GM18499 (cell line): Measurements from ENCODE around the gene TSPAN33.
A peak's percentile ranks its signal among the peaks of the same experiment; 100 is the strongest.
"Not testable (repeated sequence)": the region's sequence is repeated elsewhere in the genome, so short reads cannot be mapped to it uniquely, and the experiment has no call there.

Experiments used
- ATAC-seq: cut with Tn5 transposase; IDR thresholded peaks from one replicate; pipeline ENCODE4 v1.9.1; 2021; ENCODE audit warnings: moderate number of reproducible peaks; ENCODE audit not compliant: insufficient read depth, unreplicated experiment

Gene TSPAN33

GRCh38 chr7:129144095-129144833 is at the start of gene TSPAN33:
Gene TSPAN33, plus strand, starts transcription at chr7:129144707. Its CDS starts 274 bp downstream, at chr7:129144981.
- no peak for ATAC-seq

- ATAC-seq, result peak; percentile 66
Measured at GRCh38 chr7:129095258-129095657, 49.2 kb upstream of the TSPAN33 start.

GRCh38 chr7:129098409-129099084 is 46.0 kb upstream of the TSPAN33 start:
- ATAC-seq, result no peak

- no peak for ATAC-seq
Measured at GRCh38 chr7:129100827-129101166, 43.7 kb upstream of the TSPAN33 start.

GRCh38 chr7:129101746-129102145 is 42.8 kb upstream of the TSPAN33 start:
- no peak for ATAC-seq

- no peak for ATAC-seq
Measured at GRCh38 chr7:129103561-129104324, 40.8 kb upstream of the TSPAN33 start.

GRCh38 chr7:129108581-129108980 is 35.9 kb upstream of the TSPAN33 start:
- no peak for ATAC-seq

GRCh38 chr7:129110258-129110981 is 34.1 kb upstream of the TSPAN33 start:
- ATAC-seq, result no peak

- ATAC-seq, result no peak
Measured at GRCh38 chr7:129110982-129111376, 33.5 kb upstream of the TSPAN33 start.

GRCh38 chr7:129115676-129116075 is 28.8 kb upstream of the TSPAN33 start:
- no peak for ATAC-seq

- no peak for ATAC-seq
Measured at GRCh38 chr7:129118182-129118581, 26.3 kb upstream of the TSPAN33 start.

- ATAC-seq, result no peak
Measured at GRCh38 chr7:129118976-129119375, 25.5 kb upstream of the TSPAN33 start.

- not testable (repeated sequence) for ATAC-seq
Measured at GRCh38 chr7:129121501-129122077, 22.9 kb upstream of the TSPAN33 start.

GRCh38 chr7:129122078-129122750 is 22.3 kb upstream of the TSPAN33 start:
- peak; percentile 32 for ATAC-seq

GRCh38 chr7:129122751-129123509 is 21.6 kb upstream of the TSPAN33 start:
- ATAC-seq, result peak; percentile 51

GRCh38 chr7:129123510-129123857 is 21.0 kb upstream of the TSPAN33 start:
- no peak for ATAC-seq

GRCh38 chr7:129126314-129126713 is 18.2 kb upstream of the TSPAN33 start:
- no peak for ATAC-seq

- ATAC-seq, result no peak
Measured at GRCh38 chr7:129127154-129127553, 17.4 kb upstream of the TSPAN33 start.

- ATAC-seq, result no peak
Measured at GRCh38 chr7:129127601-129128000, 16.9 kb upstream of the TSPAN33 start.
